Measurements from ENCODE around the gene SLC25A12. TPM values are rescaled to one million over a fixed set of nuclear protein-coding genes. Genes with fewer than 3 reads are reported as not detected.

SLC25A12 gene
- total and polyA plus RNA-seq, 2 donors (not counting 3 experiments of a cell fraction or from before 2014, with no cell fraction given), result 13.6 to 17.1 TPM

DNA sequence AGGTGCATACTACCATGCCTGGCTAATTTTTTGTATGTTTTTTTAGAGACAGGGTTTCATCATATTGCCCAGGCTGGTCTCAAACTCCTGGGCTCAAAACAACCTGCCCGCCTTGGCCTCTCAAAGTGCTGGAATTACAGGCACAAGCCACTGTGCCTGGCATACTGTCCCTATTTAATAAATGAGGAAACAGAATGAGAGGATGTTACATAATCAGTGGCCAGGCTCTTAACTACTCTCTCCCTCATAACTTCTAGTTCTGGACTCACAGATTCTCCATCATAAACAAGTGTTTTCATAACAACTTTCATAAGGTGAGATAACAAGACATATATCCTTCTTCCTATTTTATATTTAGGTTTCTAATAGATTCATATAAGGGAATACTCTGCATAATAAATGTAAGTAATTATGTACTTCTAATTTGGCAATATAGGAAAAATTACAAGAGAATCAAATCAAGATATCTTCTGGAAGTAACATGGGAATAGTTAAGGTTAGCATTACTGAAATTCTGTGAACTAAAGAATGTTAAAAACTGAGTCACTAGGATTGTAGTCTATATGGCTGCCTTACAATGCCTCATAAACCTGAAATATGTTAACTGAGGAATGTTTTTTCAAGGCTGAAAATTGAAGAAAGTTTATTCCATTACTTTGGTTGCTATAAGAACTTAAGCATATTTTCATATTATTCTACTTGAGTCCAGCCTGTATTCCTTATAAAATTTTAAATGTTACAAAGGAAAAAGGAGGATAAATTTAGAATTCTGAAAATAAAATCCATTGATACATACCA is 71.3 kb downstream of the SLC25A12 start:
- no peaks in the 10 kb centered on the region for H4K20me1 ChIP-seq (replicated peaks; ENCODE audit: control insufficient read depth, extremely low read depth, insufficient read depth, low read length)
- no peak overlapping the region for H3K27ac ChIP-seq (ENCODE audit: insufficient read depth, low read depth, low read length)
- no peak for FAIRE-seq
- no peaks in the 10 kb centered on the region for H3K4me1 ChIP-seq (ENCODE audit: control insufficient read depth, extremely low read depth, insufficient read depth, low read length)
- POLR2A ChIA-PET, result interaction anchor here (0.6 kb wide), 1 partner anchor 65 kb away, joined by 6 read pairs; no protein-coding TSS in a partner anchor
- H3K9me3 ChIP-seq (replicated peaks; ENCODE audit: control insufficient read depth, insufficient read depth, low read length), result no peaks in the 10 kb centered on the region
- no peaks in the 10 kb centered on the region for H3K36me3 ChIP-seq (ENCODE audit: control insufficient read depth in 2 of 2, extremely low read depth in 1 of 2, insufficient read depth in 2 of 2, low read length in 2 of 2)
- H3K4me2 ChIP-seq (ENCODE audit: insufficient read depth, low read length), result no peak overlapping the region
- no peak overlapping the region for H2AFZ ChIP-seq (ENCODE audit: low read depth, low read length)
- no peaks in the 10 kb centered on the region for H3K79me2 ChIP-seq (ENCODE audit: control insufficient read depth, insufficient read depth, low read length)
- BruUV-seq (replicated peaks), result no TSS peak
- intact Hi-C loops (cut with micrococcal nuclease), result no loop called here
- no peaks in the 10 kb centered on the region for H3K27me3 ChIP-seq (ENCODE audit: control insufficient read depth in 2 of 2, insufficient read depth in 2 of 2, low read length in 2 of 2)
- TF ChIP-seq POLR2A (IDR thresholded peaks at IDR 0.05; ENCODE audit: low read depth, low read length), result no peak
- TF ChIP-seq, protein P1, sequence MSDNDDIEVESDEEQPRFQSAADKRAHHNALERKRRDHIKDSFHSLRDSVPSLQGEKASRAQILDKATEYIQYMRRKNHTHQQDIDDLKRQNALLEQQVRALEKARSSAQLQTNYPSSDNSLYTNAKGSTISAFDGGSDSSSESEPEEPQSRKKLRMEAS (IDR thresholded peaks at IDR 0.05; ENCODE audit: insufficient read depth, insufficient read length), result no peak
- TF ChIP-seq POLR2AphosphoS5 (IDR thresholded peaks at IDR 0.05; ENCODE audit: insufficient read depth, low read depth, low read length), result no peak
- TF ChIP-seq MYC (IDR thresholded peaks at IDR 0.05; ENCODE audit: low read depth, low read length), result no peak
- TF ChIP-seq FOS (IDR thresholded peaks at IDR 0.05; ENCODE audit: borderline replicate concordance, insufficient read depth, low read length), result no peak
- TF ChIP-seq GATA2 (IDR thresholded peaks at IDR 0.05; ENCODE audit: insufficient read depth, insufficient read length, low read depth, low read length), result no peak
- TF ChIP-seq JUN (IDR thresholded peaks at IDR 0.05; ENCODE audit: borderline replicate concordance, insufficient read depth, insufficient read length, low read depth), result no peak
- dilution Hi-C loops (cut with MboI; ENCODE audit: extremely low pct_ligation_motif_present, low sequenced_read_pairs), result no loop called here
- CTCF ChIA-PET, result no interaction called here
- H3K9ac ChIP-seq (replicated peaks; ENCODE audit: extremely low read depth, insufficient read depth, low read length), result no peak overlapping the region
- H3K9me1 ChIP-seq (replicated peaks; ENCODE audit: control insufficient read depth, extremely low read depth, insufficient read depth, low read length), result no peaks in the 10 kb centered on the region
- H3K4me3 ChIP-seq (replicated peaks in 1 of 3; ENCODE audit: insufficient read depth in 1 of 3, low read depth in 1 of 3, low read length in 3 of 3), result no peak overlapping the region
- DNase-seq (ENCODE audit: low read depth, low spot score), result no peak

DNA sequence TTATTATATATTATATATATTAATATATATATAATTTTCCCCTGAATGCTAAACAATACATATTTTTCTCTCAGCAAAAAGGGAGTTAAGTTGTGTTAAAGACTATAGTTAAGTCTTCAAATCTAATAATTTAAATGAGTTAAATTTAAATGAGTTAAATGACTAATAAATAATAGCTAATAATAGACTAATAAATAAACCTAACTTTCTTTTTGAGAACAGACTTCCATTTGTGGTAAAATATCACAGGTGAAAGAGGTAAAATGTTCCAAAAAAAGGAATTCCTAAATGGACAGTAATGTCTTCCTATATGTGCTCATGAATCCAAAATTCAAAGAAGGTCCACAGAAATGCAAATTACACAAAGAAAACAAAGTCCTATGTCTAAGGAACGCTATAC is 74.6 kb downstream of the SLC25A12 start:
- Histone ChIP-seq H3K27ac (ENCODE audit: insufficient read depth, low read depth, low read length) (no peak overlapping the region), H2AFZ (ENCODE audit: low read depth, low read length) (no peak overlapping the region), H3K36me3 (ENCODE audit: control insufficient read depth in 2 of 2, extremely low read depth in 1 of 2, insufficient read depth in 2 of 2, low read length in 2 of 2) (no peaks in the 10 kb centered on the region), H3K9ac (replicated peaks; ENCODE audit: extremely low read depth, insufficient read depth, low read length) (no peak overlapping the region), H4K20me1 (replicated peaks; ENCODE audit: control insufficient read depth, extremely low read depth, insufficient read depth, low read length) (no peaks in the 10 kb centered on the region), H3K9me1 (replicated peaks; ENCODE audit: control insufficient read depth, extremely low read depth, insufficient read depth, low read length) (no peaks in the 10 kb centered on the region), H3K79me2 (ENCODE audit: control insufficient read depth, insufficient read depth, low read length) (no peaks in the 10 kb centered on the region), H3K9me3 (replicated peaks; ENCODE audit: control insufficient read depth, insufficient read depth, low read length) (no peaks in the 10 kb centered on the region), H3K27me3 (ENCODE audit: control insufficient read depth in 2 of 2, insufficient read depth in 2 of 2, low read length in 2 of 2) (no peaks in the 10 kb centered on the region), H3K4me3 (replicated peaks in 1 of 3; ENCODE audit: insufficient read depth in 1 of 3, low read depth in 1 of 3, low read length in 3 of 3) (no peak overlapping the region), H3K4me1 (ENCODE audit: control insufficient read depth, extremely low read depth, insufficient read depth, low read length) (no peaks in the 10 kb centered on the region), H3K4me2 (ENCODE audit: insufficient read depth, low read length) (no peak overlapping the region)
- dilution Hi-C loops (cut with MboI; ENCODE audit: extremely low pct_ligation_motif_present, low sequenced_read_pairs), result no loop called here
- TF ChIP-seq MYC (IDR thresholded peaks at IDR 0.05; ENCODE audit: low read depth, low read length), result no peak
- TF ChIP-seq, protein P2, sequence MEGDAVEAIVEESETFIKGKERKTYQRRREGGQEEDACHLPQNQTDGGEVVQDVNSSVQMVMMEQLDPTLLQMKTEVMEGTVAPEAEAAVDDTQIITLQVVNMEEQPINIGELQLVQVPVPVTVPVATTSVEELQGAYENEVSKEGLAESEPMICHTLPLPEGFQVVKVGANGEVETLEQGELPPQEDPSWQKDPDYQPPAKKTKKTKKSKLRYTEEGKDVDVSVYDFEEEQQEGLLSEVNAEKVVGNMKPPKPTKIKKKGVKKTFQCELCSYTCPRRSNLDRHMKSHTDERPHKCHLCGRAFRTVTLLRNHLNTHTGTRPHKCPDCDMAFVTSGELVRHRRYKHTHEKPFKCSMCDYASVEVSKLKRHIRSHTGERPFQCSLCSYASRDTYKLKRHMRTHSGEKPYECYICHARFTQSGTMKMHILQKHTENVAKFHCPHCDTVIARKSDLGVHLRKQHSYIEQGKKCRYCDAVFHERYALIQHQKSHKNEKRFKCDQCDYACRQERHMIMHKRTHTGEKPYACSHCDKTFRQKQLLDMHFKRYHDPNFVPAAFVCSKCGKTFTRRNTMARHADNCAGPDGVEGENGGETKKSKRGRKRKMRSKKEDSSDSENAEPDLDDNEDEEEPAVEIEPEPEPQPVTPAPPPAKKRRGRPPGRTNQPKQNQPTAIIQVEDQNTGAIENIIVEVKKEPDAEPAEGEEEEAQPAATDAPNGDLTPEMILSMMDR (IDR thresholded peaks at IDR 0.05; ENCODE audit: extremely low read depth in 1 of 2, insufficient read depth in 1 of 2, low read depth in 1 of 2, low read length in 2 of 2), result no peak
- TF ChIP-seq GATA2 (IDR thresholded peaks at IDR 0.05; ENCODE audit: insufficient read depth, insufficient read length, low read depth, low read length), result no peak
- no peak for TF ChIP-seq EZH2 (IDR thresholded peaks at IDR 0.05; ENCODE audit: borderline replicate concordance, low read depth, low read length, severe bottlenecking)
- TF ChIP-seq, protein P1 (IDR thresholded peaks at IDR 0.05; ENCODE audit: insufficient read depth, insufficient read length), result no peak
- TF ChIP-seq JUN (IDR thresholded peaks at IDR 0.05; ENCODE audit: borderline replicate concordance, insufficient read depth, insufficient read length, low read depth), result no peak
- TF ChIP-seq POLR2A (IDR thresholded peaks at IDR 0.05; ENCODE audit: low read depth, low read length), result no peak
- TF ChIP-seq FOS (IDR thresholded peaks at IDR 0.05; ENCODE audit: borderline replicate concordance, insufficient read depth, low read length), result no peak
- TF ChIP-seq POLR2AphosphoS5 (IDR thresholded peaks at IDR 0.05; ENCODE audit: insufficient read depth, low read depth, low read length), result no peak
- no TSS peak for BruUV-seq (replicated peaks)
- FAIRE-seq (peak; percentile 18), DNase-seq (ENCODE audit: low read depth, low spot score) (no peak)
- ChIA-PET CTCF (interaction anchor here (1.0 kb wide), 1 partner anchor 8 kb away, joined by 3 read pairs; no protein-coding TSS in a partner anchor), POLR2A (no interaction called here)
- intact Hi-C loops (cut with micrococcal nuclease), result no loop called here
